Sigmoid colon (tissue), 3 donors: Measurements from ENCODE around the gene LCP1.

Experiments
- POLR2A ChIP-seq, 2 donors: fragments of 450-650 bp; IDR thresholded peaks; one replicate each; pipeline ENCODE4 v1.6.1; 2016; ENCODE audit warnings: antibody characterized with exemption in 2 of 2, mild to moderate bottlenecking in 2 of 2, moderate library complexity in 2 of 2
- TF ChIP-seq, protein P1 (sequence below), 4 experiments: fragments of 450-650 bp in 3 of 4; fragments of 200-600 bp in 1 of 4; IDR thresholded peaks; one replicate each; pipeline ENCODE4 v1.5.1; 2016 to 2019; ENCODE audit warnings: antibody characterized with exemption in 4 of 4, mild to moderate bottlenecking in 3 of 4, moderate library complexity in 2 of 4

DNA sequence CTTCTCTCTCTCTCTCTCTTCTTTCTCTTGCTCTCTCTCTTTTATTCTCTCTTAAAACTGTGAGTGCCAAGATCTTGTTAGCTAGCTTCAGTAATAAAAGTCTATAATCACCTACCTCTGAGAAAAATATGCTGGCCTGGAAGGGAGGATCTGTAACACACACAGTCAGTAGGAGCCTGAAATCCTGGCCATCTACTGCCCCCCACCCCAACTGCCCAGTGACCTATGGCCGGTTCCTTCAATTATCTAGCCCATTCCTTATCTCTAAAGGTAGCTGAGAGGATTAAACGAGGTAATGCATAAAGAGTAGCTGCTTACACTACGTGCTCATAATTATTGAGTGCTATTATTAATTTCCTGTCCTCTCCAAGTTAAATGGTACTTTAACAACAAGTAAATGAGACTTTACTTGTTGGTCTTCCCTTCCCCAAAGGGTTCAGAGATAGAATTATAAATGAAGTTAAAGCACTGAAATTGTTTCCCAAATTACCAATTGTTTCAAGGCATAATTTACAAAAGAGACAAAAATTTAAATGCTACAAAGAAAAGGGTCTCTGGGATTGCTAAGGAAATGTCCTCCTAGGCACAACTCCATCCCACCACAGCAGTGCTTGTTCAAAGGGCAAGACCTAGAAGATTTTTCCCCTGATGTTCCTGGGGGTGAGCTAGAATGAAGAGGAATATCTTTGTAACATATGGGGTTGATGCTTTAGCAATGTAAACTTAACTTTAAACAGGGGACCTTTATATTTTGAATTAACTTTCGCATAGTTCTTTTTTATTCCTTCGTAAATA, 1.8 kb downstream of the LCP1 start:
- TF ChIP-seq, protein P1, sequence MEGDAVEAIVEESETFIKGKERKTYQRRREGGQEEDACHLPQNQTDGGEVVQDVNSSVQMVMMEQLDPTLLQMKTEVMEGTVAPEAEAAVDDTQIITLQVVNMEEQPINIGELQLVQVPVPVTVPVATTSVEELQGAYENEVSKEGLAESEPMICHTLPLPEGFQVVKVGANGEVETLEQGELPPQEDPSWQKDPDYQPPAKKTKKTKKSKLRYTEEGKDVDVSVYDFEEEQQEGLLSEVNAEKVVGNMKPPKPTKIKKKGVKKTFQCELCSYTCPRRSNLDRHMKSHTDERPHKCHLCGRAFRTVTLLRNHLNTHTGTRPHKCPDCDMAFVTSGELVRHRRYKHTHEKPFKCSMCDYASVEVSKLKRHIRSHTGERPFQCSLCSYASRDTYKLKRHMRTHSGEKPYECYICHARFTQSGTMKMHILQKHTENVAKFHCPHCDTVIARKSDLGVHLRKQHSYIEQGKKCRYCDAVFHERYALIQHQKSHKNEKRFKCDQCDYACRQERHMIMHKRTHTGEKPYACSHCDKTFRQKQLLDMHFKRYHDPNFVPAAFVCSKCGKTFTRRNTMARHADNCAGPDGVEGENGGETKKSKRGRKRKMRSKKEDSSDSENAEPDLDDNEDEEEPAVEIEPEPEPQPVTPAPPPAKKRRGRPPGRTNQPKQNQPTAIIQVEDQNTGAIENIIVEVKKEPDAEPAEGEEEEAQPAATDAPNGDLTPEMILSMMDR (IDR thresholded peaks at IDR 0.05): no peak
- no peak for TF ChIP-seq POLR2A (IDR thresholded peaks at IDR 0.05)
